Measurements from ENCODE around the gene ACTN3. TPM values are rescaled to one million over a fixed set of nuclear protein-coding genes. Genes with fewer than 3 reads are reported as not detected.

The ACTN3 gene
- total and polyA plus RNA-seq, 2 of the 4 experiments (the other 2 are of a cell fraction): under 0.01 to 0.05 TPM

GRCh38 chr11:66548774-66549630 lies 2.3 kb downstream of the ACTN3 start:
- Histone ChIP-seq H2BK20ac (ENCODE audit: low read depth, low read length) (no peak overlapping the region), H2AK9ac (replicated peaks; ENCODE audit: low read depth, low read length, poor library complexity) (no peak overlapping the region), H4K20me1 (ENCODE audit: insufficient read depth, low read length) (no peaks in the 10 kb centered on the region), H4K91ac (ENCODE audit: insufficient read depth, low read depth, low read length) (no peak overlapping the region), H3K79me1 (ENCODE audit: low read depth in 1 of 2, low read length in 2 of 2) (peaks cover 1 to 13% of the 10 kb centered on the region in 2 experiments; a peak in 2 of 4 replicates), H4K8ac (ENCODE audit: low read depth in 2 of 2, low read length in 2 of 2) (no peak overlapping the region), H3K27ac (ENCODE audit: insufficient read depth, low read length) (no peak overlapping the region), H4K5ac (ENCODE audit: low read depth, low read length) (no peak overlapping the region), H2AFZ (replicated peaks; ENCODE audit: low read length, poor library complexity) (no peak overlapping the region), H2BK5ac (ENCODE audit: low read depth, low read length, poor library complexity, severe bottlenecking) (no peak overlapping the region), H3K14ac (replicated peaks; ENCODE audit: low read depth, low read length) (no peak overlapping the region), H3K56ac (ENCODE audit: extremely low read depth, insufficient read depth, low read length) (no peak overlapping the region), H3K27me3 (ENCODE audit: control insufficient read depth, insufficient read depth, low read length) (peaks cover 31% of the 10 kb centered on the region), H2BK15ac (ENCODE audit: low read depth, low read length) (no peak overlapping the region), H3K9me1 (ENCODE audit: insufficient read depth, low read length) (no peaks in the 10 kb centered on the region), H2AK5ac (ENCODE audit: low read depth, low read length) (no peak overlapping the region), H3K18ac (ENCODE audit: low read depth, low read length) (no peak overlapping the region), H3K4me1 (ENCODE audit: control insufficient read depth, insufficient read depth, low read length) (peaks cover 2% of the 10 kb centered on the region), H3K4me2 (ENCODE audit: low read depth, low read length) (no peak overlapping the region), H3K4me3 (ENCODE audit: insufficient read depth, low read depth, low read length) (no peak overlapping the region), H2BK120ac (ENCODE audit: low read depth, low read length) (no peak overlapping the region), H3K4ac (ENCODE audit: low read depth, low read length) (no peak overlapping the region), H3K23ac (ENCODE audit: low read depth, low read length) (peak overlapping the region; percentile 56; the same call in 1 of the 2 replicates), H3K9me3 (ENCODE audit: control insufficient read depth, insufficient read depth, low read length) (no peaks in the 10 kb centered on the region), H3K9ac (ENCODE audit: low read depth, low read length) (no peak overlapping the region), H3K36me3 (ENCODE audit: control insufficient read depth, insufficient read depth, low read length) (no peaks in the 10 kb centered on the region)
- BruUV-seq (replicated peaks): no TSS peak
- 24% methylated on average over 6 of the region's 16 CpGs; no CpG with 5 or more reads in 1 of the 2 experiments for WGBS, 2 experiments (ENCODE audit: extremely low coverage in 2 of 2, insufficient read length in 1 of 2)
- intact Hi-C loops (cut with micrococcal nuclease): no loop called here
- in situ Hi-C loops (cut with MboI; ENCODE audit: low sequenced_read_pairs): no loop called here
- ATAC-seq (ENCODE audit: low read depth) (no peak), DNase-seq (no peak)
- POLR2A ChIA-PET (ENCODE audit: unreplicated experiment): interaction anchor here (0.7 kb wide), 1 partner anchor 223 kb away, joined by 9 read pairs; no protein-coding TSS in a partner anchor
- TF ChIP-seq CTCF (conservative IDR thresholded peaks at IDR 0.05; ENCODE audit: low read depth, low read length) (no peak), RAD21 (IDR thresholded peaks at IDR 0.05; ENCODE audit: low read length) (no peak), POLR2A (IDR thresholded peaks at IDR 0.05; ENCODE audit: low read depth, low read length) (no peak), RCOR1 (IDR thresholded peaks at IDR 0.05; ENCODE audit: insufficient replicate concordance, low read length) (no peak), CEBPB (IDR thresholded peaks at IDR 0.05; ENCODE audit: low read depth, low read length) (no peak), BHLHE40 (IDR thresholded peaks at IDR 0.05; ENCODE audit: low read depth, low read length) (no peak), MAFK (IDR thresholded peaks at IDR 0.05; ENCODE audit: low read depth, low read length) (no peak), USF2 (IDR thresholded peaks at IDR 0.05; ENCODE audit: low read depth, low read length) (no peak), SMC3 (IDR thresholded peaks at IDR 0.05; ENCODE audit: low read depth, low read length) (no peak), CHD1 (IDR thresholded peaks at IDR 0.05; ENCODE audit: low read depth, low read length) (no peak), MAZ (IDR thresholded peaks at IDR 0.05; ENCODE audit: borderline replicate concordance, low read depth, low read length) (no peak), FOS (IDR thresholded peaks at IDR 0.05; ENCODE audit: low read depth, low read length) (no peak), RFX5 (IDR thresholded peaks at IDR 0.05; ENCODE audit: low read depth, low read length) (no peak), ELK1 (IDR thresholded peaks at IDR 0.05; ENCODE audit: borderline replicate concordance, low read depth, low read length) (no peak)
- CTCF ChIA-PET: interaction anchor here (0.6 kb wide), 1 partner anchor 125 kb away, joined by 3 read pairs; no protein-coding TSS in a partner anchor
- dilution Hi-C loops (cut with HindIII; ENCODE audit: low sequenced_read_pairs, unreplicated experiment): no loop called here

Data from IMR-90 (cell line).